Activated CD8-positive, alpha-beta memory T cell treated with anti-CD3 and anti-CD28 coated beads, Interleukin-2, amount 50 U/mL, for 4 hours (primary cell): ENCODE measurements around the gene DCAF16.
"Not testable (repeated sequence)": the region's sequence is repeated elsewhere in the genome, so short reads cannot be mapped to it uniquely, and the experiment has no call there.

ENCODE experiments used
- DNase-seq: peaks from one replicate; pipeline ENCODE4 v3.0.0-alpha.2; 2020

DCAF16 gene

DNA sequence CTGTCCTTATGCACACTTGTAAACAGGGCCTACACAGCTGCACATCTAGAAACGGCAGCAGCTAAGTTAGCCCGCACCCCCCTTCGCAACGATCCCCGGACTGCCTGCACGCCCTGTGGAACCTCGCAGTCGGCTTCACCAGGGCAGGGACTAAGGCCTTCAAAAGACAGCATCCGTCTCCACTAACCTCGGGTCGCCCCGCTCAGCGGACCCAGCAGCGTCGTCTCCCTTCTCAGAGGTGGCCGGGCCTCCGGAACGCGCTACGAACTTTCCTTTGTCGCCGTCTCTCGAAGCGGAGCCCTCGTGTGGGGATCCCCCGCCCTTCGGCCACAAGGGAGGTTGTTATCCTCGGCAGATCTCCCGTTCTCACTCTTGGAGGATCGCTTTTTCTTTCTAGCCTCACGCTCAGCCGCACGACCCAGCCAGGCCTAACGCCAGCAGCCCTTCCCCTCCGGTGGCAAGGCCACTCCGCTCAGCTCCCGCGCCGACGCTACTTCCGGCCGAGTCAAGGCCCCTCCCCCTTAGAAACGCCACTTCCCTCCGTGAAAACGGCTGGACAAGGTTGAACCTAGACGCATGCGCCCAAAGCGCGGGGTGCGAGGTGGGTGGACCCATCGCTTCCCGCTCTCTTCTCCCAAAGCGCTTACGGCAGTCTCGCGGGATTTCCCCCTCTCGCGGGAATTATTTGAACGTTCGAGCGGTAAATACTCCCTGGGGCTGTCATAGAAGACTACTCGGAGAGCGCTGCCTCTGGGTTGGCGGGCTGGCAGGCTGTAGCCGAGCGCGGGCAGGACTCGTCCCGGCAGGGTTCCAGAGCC, at the start of gene DCAF16, which contains the start of gene NCAPG:
Gene DCAF16 (minus strand): TSS at position 498 of the 818 bp plus-strand sequence. CDS start 6,616 bp downstream, outside the sequence.
Gene NCAPG (plus strand): TSS at position 720 of the 818 bp plus-strand sequence. CDS start 99 bp downstream, outside the sequence.
- peak; percentile 99 for DNase-seq

DNA sequence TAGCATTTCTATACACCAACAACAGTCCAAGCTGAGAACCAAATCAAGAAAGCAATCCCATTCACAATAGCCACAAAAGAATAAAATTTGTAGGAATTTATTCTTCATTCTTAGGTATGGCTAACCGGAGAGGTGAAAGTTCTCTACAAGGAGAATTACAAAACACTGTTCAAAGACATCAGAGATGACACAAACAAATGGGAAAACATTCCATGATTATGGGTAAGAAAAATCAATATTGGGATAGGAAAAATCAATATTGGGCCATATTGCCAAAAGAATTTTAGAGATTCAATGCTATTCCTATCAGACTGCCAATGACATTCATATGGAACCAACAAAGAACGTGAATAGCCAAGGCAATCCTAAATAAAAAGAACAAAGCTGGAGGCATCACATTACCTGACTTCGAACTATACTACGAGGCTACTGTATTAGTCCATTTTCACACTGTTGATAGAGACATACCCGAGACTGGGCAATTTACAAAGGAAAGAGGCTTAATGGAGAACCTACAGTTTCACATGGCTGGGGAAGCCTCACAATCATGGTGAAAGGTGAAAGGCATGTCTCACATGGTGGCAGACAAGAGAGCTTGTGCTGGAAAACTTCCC, 49.3 kb upstream of the DCAF16 start:
- DNase-seq: no peak

- DNase-seq: no peak
Measured at GRCh38 chr4:17854036-17854435, 43.5 kb upstream of the DCAF16 start.

- no peak for DNase-seq
Measured at GRCh38 chr4:17851959-17852358, 41.4 kb upstream of the DCAF16 start.

DNA sequence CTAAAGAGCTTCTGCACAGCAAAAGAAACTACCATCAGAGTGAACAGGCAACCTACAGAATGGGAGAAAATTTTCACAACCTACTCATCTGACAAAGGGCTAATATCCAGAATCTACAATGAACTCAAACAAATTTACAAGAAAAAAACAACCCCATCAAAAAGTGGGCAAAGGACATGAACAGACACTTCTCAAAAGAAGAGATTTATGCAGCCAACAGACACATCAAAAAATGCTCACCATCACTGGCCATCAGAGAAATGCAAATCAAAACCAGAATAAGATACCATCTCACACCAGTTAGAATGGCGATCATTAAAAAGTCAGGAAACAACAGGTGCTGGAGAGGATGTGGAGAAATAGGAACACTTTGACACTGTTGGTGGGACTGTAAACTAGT, 39.7 kb upstream of the DCAF16 start:
- not testable (repeated sequence) for DNase-seq

GRCh38 chr4:17846266-17846665, 35.7 kb upstream of the DCAF16 start:
- no peak for DNase-seq

DNA sequence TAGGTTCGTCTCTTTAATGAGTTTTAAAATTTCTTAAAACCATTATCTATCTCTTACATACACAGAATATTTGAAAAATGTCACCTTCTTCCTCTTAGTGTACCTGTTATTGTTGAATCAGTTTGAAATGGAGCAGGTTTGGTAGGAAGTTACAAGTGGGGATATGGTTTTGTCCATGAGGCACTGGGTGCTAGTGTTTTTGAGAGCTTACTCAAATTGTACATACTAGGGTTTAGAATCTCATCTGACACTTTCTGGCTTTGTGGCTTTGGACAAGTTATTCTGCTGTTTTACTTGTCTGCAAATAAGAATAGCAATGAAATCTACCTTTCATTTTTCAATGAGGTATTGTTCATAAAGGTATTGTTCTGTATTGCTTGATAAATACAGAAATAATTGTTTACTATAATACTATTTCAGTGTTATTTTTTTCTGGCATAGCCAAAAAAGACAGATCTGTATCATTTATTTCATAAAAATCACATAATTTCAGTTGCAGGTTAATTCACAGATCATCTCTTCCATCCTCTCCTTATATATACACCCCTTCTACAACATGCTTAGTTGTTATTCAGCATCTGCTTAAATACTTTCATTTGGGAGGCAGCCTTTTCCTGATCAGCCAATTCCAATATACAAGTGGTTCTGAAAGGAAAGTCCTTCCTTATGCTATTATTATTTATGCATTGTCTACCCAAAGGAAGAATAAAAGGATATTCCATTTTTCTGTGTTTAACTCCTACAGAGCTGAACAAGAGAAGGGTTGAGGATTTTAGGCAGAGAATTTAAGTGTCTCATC, 13.5 kb upstream of the DCAF16 start:
- DNase-seq: no peak

DNA sequence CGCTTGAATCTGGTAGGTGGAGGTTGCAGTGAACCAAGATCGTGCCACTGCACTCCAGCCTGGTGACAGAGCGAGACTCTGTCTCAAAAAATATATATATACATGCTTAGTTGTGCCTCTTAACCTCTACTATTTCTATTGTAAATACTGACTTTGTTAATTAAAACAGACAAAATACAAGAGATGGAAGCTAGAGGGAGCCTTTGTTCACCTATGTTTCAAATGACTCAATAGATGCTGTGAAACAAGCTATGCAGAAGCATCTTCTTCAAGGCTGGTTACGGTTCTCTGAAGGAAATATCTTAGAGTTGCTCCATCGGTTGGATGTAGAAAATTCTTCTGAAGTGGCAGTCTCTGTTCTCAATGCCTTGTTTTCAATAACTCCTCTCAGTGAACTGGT, 6.5 kb upstream of the DCAF16 start:
- DNase-seq: no peak

- DNase-seq: no peak
Measured at GRCh38 chr4:17816142-17816541, 5.6 kb upstream of the DCAF16 start.

- no peak for DNase-seq
Measured at GRCh38 chr4:17814140-17814539, 3.6 kb upstream of the DCAF16 start.

- DNase-seq: no peak
Measured at GRCh38 chr4:17812801-17813200, 2.2 kb upstream of the DCAF16 start.

DNA sequence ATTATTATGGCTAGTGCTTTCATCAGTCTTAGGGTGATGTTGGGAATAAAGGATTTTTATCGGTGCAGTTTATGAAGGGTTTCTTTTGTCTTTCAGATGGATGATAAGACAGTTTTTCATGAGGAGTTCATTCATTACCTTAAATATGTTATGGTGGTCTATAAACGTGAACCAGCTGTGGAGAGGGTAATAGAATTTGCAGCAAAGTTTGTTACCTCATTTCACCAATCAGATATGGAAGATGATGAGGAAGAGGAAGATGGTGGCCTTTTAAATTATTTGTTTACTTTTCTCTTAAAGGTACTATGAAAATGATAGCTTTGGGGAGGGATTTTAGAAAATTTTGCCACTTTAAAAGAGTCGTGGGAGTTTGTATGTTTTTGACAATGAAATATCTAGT, 1.6 kb upstream of the DCAF16 start:
- no peak for DNase-seq

DNA sequence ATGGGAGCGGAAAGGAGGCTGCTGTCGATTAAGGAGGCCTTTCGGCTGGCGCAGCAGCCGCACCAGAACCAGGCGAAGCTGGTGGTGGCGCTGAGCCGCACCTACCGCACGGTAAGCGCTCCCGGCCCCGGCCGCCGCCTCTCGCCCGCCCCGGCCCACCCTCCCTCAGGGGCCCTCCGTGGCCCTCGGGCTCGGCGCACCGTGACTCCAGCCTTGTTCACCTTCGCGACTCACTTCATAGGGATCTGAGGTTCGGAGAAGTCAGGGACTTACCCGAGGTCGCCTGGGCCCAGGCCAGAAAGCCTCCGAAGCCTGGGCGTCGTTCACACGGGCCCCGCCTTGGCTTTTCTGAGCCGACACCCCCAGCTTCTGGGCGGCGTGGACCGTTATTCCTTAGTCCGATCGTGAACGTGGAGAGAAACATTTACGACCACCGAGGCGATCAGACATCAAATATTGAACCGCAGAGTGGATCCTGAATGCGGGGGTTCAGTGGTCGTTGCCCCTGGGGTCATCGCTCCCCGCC, 584 bp upstream of the DCAF16 start:
- no peak for DNase-seq

GRCh38 chr4:17809667-17810066, 890 bp downstream of the DCAF16 start:
- DNase-seq: no peak

GRCh38 chr4:17807446-17807845, 3.1 kb downstream of the DCAF16 start:
- no peak for DNase-seq

- DNase-seq: no peak
Measured at GRCh38 chr4:17805580-17806155, 4.9 kb downstream of the DCAF16 start.

DNA sequence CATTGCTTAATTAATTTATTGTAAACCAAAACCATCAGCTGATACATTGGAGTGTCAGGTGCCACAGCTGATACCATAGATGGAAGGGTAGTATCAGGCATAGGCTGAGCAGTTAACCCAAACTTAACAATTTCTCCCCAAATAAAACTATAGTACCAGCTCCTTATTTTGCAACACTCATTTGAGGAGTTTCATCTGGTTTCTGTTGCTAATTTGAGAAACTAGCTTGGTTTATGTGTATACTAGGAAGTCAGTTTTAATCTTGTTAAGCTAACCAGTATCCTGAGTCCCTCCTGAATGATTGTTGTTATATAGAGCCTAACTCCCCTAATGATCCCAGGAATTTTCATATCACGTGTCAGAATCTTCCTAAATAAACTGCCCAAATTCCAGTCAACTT, 12.7 kb downstream of the DCAF16 start:
- DNase-seq: no peak

DNA sequence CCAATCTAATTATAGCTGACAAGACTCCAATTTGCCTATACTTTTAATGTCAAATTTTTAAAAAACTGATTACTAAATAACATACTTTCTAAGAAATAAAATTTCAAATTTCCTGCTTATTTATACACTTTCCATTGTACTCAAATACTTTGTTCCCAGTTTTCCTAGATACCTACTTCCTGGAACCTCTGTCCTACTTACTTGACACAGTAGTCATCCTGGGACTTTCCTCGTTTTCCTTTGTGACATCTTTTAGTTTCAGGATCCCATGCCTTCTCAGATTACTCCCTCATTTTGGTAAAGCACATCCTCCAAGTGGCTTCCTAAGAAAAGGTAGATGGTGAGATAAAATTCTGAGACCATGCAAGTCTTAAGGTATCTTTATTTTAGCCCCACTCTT, 15.8 kb downstream of the DCAF16 start:
- DNase-seq: no peak

GRCh38 chr4:17788956-17789355, 21.6 kb downstream of the DCAF16 start:
- no peak for DNase-seq

- no peak for DNase-seq
Measured at GRCh38 chr4:17787315-17787714, 23.2 kb downstream of the DCAF16 start.

DNA sequence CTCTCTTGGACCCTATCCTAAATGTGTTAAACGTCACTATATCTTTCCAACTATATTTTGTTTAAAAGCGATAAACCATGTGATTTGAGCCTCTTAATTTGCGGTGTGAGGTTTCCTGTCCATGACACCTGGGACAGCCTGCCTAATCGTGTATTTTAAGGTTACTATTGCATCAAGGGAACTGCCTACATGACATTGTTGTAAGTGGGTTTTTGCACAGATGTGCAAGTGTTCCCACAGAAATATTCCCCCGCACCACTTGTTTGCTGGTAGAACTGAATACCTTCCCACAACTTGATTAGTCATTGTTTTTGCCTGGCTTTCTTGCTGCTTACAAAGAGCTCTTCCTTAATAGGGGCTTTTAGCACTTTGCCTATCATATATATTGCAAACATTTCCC, 24.0 kb downstream of the DCAF16 start:
- DNase-seq: no peak

DNA sequence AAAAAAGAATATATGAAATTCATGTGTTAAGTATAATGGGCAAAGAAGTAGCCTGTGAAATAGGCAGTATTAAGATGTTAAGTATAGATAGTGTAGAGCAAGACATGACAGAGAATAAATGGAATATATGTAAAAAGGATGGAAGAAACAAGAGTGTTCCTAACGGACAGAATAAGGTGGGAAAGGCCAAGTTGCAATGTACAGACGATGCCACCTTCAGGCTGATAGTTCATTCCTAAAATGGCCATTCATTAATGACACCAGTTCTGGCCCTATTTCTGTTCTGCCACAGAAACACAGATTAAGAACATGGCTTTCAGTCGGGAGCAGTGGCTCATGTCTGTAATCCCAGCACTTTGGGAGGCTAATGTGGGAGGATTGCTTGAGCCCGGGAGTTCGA, 24.7 kb downstream of the DCAF16 start:
- DNase-seq: no peak
